IPS-20b (cell line): ENCODE results near the gene MPLKIP.
"Not testable (repeated sequence)": the region's sequence is repeated elsewhere in the genome, so short reads cannot be mapped to it uniquely, and the experiment has no call there.

Source experiments
- H3K27ac ChIP-seq: one replicate; pipeline ENCODE4 v1.5.1; 2013; ENCODE audit warnings: low read length
- H3K27me3 ChIP-seq: 2 replicates; pipeline ENCODE4 v1.6.1; 2013; ENCODE audit warnings: mild to moderate bottlenecking, low read length, inconsistent platforms; ENCODE audit not compliant: insufficient read depth
- H3K36me3 ChIP-seq: 2 replicates; pipeline ENCODE4 v1.6.1; 2013; ENCODE audit warnings: low read depth, mild to moderate bottlenecking, inconsistent platforms, low read length, moderate library complexity; ENCODE audit not compliant: insufficient read depth
- H3K4me1 ChIP-seq: 2 replicates; pipeline ENCODE4 v1.6.1; 2013; ENCODE audit warnings: mild to moderate bottlenecking, control low read depth, inconsistent platforms, low read length, moderate library complexity; ENCODE audit not compliant: insufficient read depth
- H3K4me3 ChIP-seq: 2 replicates; pipeline ENCODE4 v1.5.1; 2013; ENCODE audit warnings: mild to moderate bottlenecking, low read length, inconsistent platforms
- H3K9ac ChIP-seq: 2 replicates; pipeline ENCODE4 v1.6.1; 2013; ENCODE audit warnings: low read depth, mild to moderate bottlenecking, inconsistent platforms, low read length, moderate library complexity
- H3K9me3 ChIP-seq: 2 replicates; pipeline ENCODE4 v1.6.1; 2013; ENCODE audit warnings: mild to moderate bottlenecking, low read depth, low read length, inconsistent platforms; ENCODE audit not compliant: insufficient read depth

MPLKIP gene

DNA sequence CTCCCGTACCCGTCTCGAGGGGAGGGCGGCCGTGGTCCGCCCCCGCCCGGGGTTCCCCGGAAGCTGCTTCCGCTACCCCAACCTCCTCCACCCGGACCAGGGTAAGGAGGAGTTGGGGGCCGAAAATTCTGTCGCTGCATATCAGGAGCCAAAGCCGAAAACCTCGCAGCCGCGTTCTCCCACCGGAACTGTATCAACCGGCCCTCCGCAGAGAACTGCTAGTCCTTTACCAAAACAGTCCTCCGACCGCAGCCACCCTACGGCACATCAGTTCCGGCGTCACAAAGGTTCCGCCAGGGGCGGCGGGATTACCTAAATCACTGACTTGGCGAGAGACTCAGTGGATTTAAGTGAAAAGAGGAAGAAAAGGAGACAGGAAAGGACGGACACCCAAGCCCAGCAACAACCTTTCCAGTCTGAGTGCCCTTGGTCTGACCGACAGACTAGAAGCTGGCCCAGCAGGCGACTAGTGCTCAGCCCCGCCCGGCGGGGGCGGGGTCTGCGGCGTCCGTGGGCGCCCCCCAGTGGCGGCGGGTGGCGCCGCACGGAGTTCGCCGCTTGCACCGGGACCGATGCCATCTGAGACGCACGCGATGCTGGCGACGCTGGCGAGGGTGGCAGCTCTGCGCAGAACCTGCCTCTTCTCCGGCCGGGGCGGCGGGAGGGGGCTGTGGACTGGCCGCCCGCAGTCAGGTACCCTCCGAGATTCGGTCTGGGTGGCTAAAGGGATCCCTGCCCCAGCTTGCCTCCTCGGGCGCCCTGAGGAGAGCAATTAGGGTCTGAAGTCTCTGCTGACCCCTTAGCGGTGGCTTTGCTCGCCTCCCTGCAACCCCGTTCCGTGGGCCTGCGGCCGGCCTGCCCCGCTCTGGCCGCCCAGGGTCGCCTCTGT is at the start of gene MPLKIP, which contains the start of gene SUGCT:
Gene MPLKIP (minus strand): TSS at position 195 of the 889 bp plus-strand sequence. CDS start 55 bp downstream, at position 140.
Gene SUGCT (plus strand): TSS at position 578 of the 889 bp plus-strand sequence.
- Histone ChIP-seq H3K36me3 (peaks cover 10% of the 10 kb centered on the region; the same call in 1 of the 2 replicates), H3K9ac (peak within 1 kb of the TSS; percentile 91), H3K4me3 (peak within 1 kb of the TSS; percentile 99), H3K27ac (peak within 1 kb of the TSS; percentile 59), H3K27me3 (peaks cover 18% of the 10 kb centered on the region), H3K9me3 (no peaks in the 10 kb centered on the region), H3K4me1 (peaks cover 8% of the 10 kb centered on the region; the same call in 1 of the 2 replicates)

- Histone ChIP-seq H3K4me1 (no peaks in the 10 kb centered on the region), H3K9me3 (no peaks in the 10 kb centered on the region), H3K9ac (no peak overlapping the region), H3K27me3 (no peaks in the 10 kb centered on the region), H3K27ac (no peak overlapping the region), H3K36me3 (no peaks in the 10 kb centered on the region), H3K4me3 (no peak overlapping the region)
Measured at GRCh38 chr7:40182452-40182851, 48.0 kb upstream of the MPLKIP start.

- Histone ChIP-seq H3K4me3 (no peak overlapping the region), H3K27me3 (no peaks in the 10 kb centered on the region), H3K36me3 (no peaks in the 10 kb centered on the region), H3K27ac (no peak overlapping the region), H3K9me3 (no peaks in the 10 kb centered on the region), H3K4me1 (no peaks in the 10 kb centered on the region), H3K9ac (no peak overlapping the region)
Measured at GRCh38 chr7:40177071-40177470, 42.6 kb upstream of the MPLKIP start.

DNA sequence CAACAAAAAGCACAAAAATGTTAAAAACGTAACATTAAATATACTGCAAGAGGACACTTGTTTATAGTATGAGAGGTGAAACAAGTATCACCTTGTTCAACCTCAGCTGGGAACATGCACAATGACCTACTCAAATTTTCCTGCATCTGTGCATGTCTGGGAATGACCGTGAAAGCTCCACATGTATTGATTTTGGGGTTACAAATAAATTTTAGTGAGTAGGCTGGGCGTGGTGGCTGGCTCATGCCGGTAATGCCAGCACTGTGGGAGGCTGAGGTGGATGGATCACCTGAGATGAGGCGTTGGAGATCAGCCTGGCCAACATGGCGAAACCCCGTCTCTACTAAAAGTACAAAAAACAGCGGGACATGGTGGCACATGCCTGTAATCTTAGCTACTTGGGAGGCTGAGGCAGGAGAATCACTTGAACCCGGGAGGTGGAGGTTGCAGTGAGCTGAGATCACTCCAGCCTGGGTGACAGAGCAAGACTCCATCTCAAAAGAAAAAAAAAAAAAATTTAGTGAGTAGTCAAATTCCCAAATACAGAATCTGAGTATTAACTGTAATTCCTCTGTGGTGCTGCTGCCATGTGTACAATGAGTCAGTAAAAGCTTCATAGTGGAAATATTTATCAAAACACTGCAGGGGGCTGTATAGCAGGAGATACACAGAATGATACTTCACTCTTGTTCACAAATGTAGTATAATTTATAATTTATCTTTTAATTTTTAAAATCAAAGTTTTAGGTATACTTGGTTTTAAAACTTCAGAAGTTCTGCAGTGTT is 41.5 kb upstream of the MPLKIP start:
- Histone ChIP-seq H3K4me3 (no peak overlapping the region), H3K27ac (no peak overlapping the region), H3K9ac (no peak overlapping the region), H3K9me3 (no peaks in the 10 kb centered on the region), H3K4me1 (peaks cover 4% of the 10 kb centered on the region; the same call in 1 of the 2 replicates), H3K27me3 (no peaks in the 10 kb centered on the region), H3K36me3 (no peaks in the 10 kb centered on the region)

- not testable (repeated sequence) for H3K27me3 ChIP-seq, H3K4me3 ChIP-seq, H3K27ac ChIP-seq, H3K4me1 ChIP-seq, H3K9me3 ChIP-seq, H3K9ac ChIP-seq, H3K36me3 ChIP-seq
Measured at GRCh38 chr7:40175256-40175655, 40.8 kb upstream of the MPLKIP start.

DNA sequence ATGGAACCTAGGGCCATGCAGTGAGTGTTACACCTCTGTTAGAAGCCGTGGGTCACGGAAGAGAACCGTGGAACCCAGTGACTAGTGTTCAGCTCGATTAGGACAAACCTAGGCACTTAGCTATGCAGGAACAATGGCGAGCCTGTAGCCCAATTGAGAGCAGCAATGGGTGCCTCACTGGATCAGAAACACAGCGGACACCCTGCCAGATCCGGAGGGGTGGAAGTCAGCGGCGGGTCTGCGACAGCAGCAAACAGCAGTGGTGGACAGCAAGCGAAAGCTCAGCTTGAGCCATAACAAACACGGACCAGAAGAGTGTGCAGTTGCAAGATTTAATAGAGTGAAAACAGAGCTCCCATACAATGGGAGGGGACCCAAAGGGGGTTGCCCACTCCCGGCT is 38.7 kb upstream of the MPLKIP start:
- H3K27me3 ChIP-seq, H3K4me3 ChIP-seq, H3K9me3 ChIP-seq, H3K36me3 ChIP-seq, H3K9ac ChIP-seq, H3K4me1 ChIP-seq, H3K27ac ChIP-seq: not testable (repeated sequence)

GRCh38 chr7:40168266-40168665 is 33.8 kb upstream of the MPLKIP start:
- not testable (repeated sequence) for H3K9me3 ChIP-seq, H3K27ac ChIP-seq, H3K36me3 ChIP-seq, H3K4me3 ChIP-seq, H3K9ac ChIP-seq, H3K27me3 ChIP-seq, H3K4me1 ChIP-seq

- peaks cover 4% of the 10 kb centered on the region; the same call in 1 of the 2 replicates for H3K4me1 ChIP-seq
- H3K27me3 ChIP-seq = no peaks in the 10 kb centered on the region
- no peak overlapping the region for H3K9ac ChIP-seq
- no peaks in the 10 kb centered on the region for H3K9me3 ChIP-seq
- H3K4me3 ChIP-seq = no peak overlapping the region
- H3K27ac ChIP-seq = no peak overlapping the region
- H3K36me3 ChIP-seq = no peaks in the 10 kb centered on the region
Measured at GRCh38 chr7:40167291-40167690, 32.9 kb upstream of the MPLKIP start.

DNA sequence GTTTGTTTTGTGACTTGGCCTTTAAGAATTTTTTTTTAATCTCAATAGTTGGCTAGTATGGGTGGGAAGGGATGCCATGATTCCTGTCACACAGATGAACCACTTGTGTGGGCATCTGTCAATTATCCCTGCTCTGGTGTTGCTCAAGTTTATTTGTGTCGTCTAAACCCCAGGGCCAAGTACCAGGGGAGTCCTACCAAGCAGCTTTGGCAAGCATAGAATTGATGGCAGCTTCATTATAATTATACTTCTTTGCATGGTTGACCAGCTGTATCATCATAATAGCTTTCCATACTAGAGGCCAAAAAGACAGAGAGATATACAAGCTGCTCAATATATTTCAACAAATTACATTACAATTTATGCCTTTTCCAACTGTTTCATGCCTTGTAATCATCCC is 30.8 kb upstream of the MPLKIP start:
- H3K9ac ChIP-seq = no peak overlapping the region
- no peak overlapping the region for H3K27ac ChIP-seq
- no peak overlapping the region for H3K4me3 ChIP-seq
- no peaks in the 10 kb centered on the region for H3K9me3 ChIP-seq
- H3K36me3 ChIP-seq = no peaks in the 10 kb centered on the region
- no peaks in the 10 kb centered on the region for H3K27me3 ChIP-seq
- no peaks in the 10 kb centered on the region for H3K4me1 ChIP-seq

- no peak overlapping the region for H3K4me3 ChIP-seq
- no peaks in the 10 kb centered on the region for H3K27me3 ChIP-seq
- H3K27ac ChIP-seq = no peak overlapping the region
- no peaks in the 10 kb centered on the region for H3K36me3 ChIP-seq
- no peaks in the 10 kb centered on the region for H3K4me1 ChIP-seq
- no peaks in the 10 kb centered on the region for H3K9me3 ChIP-seq
- H3K9ac ChIP-seq = no peak overlapping the region
Measured at GRCh38 chr7:40162516-40162915, 28.1 kb upstream of the MPLKIP start.

- Histone ChIP-seq H3K27ac (no peak overlapping the region), H3K4me3 (no peak overlapping the region), H3K4me1 (no peaks in the 10 kb centered on the region), H3K36me3 (no peaks in the 10 kb centered on the region), H3K9me3 (no peaks in the 10 kb centered on the region), H3K27me3 (no peaks in the 10 kb centered on the region), H3K9ac (no peak overlapping the region)
Measured at GRCh38 chr7:40156988-40157387, 22.6 kb upstream of the MPLKIP start.
